ENCODE results near the gene SNAPC1.
"Not testable (repeated sequence)": the region's sequence is repeated elsewhere in the genome, so short reads cannot be mapped to it uniquely, and the experiment has no call there.

The SNAPC1 gene

GRCh38 chr14:61753631-61754030, 8.6 kb upstream of the SNAPC1 start:
- H2BK12ac ChIP-seq (ENCODE audit: low read length in 2 of 2), result no peak overlapping the region

GRCh38 chr14:61754627-61755381, 7.4 kb upstream of the SNAPC1 start:
- peaks cover 8 to 10% of the 10 kb centered on the region in 2 experiments for H3K36me3 ChIP-seq (ENCODE audit: control insufficient read depth in 1 of 2, insufficient read depth in 2 of 2, low read depth in 1 of 2, low read length in 2 of 2)
- no peak overlapping the region for H2AFZ ChIP-seq (ENCODE audit: low read depth, low read length)
- 54% methylated on average over 4 of the region's 5 CpGs for WGBS
- no peak overlapping the region for H4K91ac ChIP-seq (ENCODE audit: low read length)
- peaks cover 3% of the 10 kb centered on the region for H3K79me1 ChIP-seq (replicated peaks; ENCODE audit: low read length, poor library complexity, severe bottlenecking)
- H3K9ac ChIP-seq (ENCODE audit: low read length), result no peak overlapping the region
- no peak overlapping the region for H2AK5ac ChIP-seq (ENCODE audit: low read length, severe bottlenecking)
- H3K9me3 ChIP-seq (ENCODE audit: control insufficient read depth, low read length), result no peaks in the 10 kb centered on the region
- H3K4me3 ChIP-seq (ENCODE audit: insufficient read depth in 1 of 2, low read depth in 1 of 2, low read length in 2 of 2), result no peak overlapping the region
- DNase-seq, result peak; percentile 39
- no peak overlapping the region for H2BK12ac ChIP-seq (ENCODE audit: low read length in 2 of 2)
- no peak overlapping the region for H2BK5ac ChIP-seq (ENCODE audit: low read depth, low read length, poor library complexity, severe bottlenecking)
- H3K14ac ChIP-seq (ENCODE audit: low read length in 2 of 2), result no peak overlapping the region
- H3K4ac ChIP-seq (ENCODE audit: low read depth in 1 of 2, low read length in 2 of 2), result peak overlapping the region in 1 of 2 experiments; percentile 71
- H2BK120ac ChIP-seq (ENCODE audit: low read depth, low read length), result no peak overlapping the region
- peak overlapping the region in 1 of 2 experiments; percentile 73 for H3K18ac ChIP-seq (ENCODE audit: low read depth in 1 of 2, low read length in 2 of 2)
- H3K4me2 ChIP-seq (ENCODE audit: low read length, poor library complexity, severe bottlenecking), result no peak overlapping the region
- no peaks in the 10 kb centered on the region for H3K27me3 ChIP-seq (ENCODE audit: control insufficient read depth in 1 of 2, insufficient read depth in 1 of 2, low read length in 2 of 2)
- peaks cover 11% of the 10 kb centered on the region for H3K4me1 ChIP-seq (ENCODE audit: control insufficient read depth, insufficient read depth, low read depth, low read length)
- no peak overlapping the region for H3K23ac ChIP-seq (ENCODE audit: low read length in 2 of 2)
- H4K8ac ChIP-seq (ENCODE audit: low read length), result no peak overlapping the region
- peak overlapping the region; percentile 94 for H3K27ac ChIP-seq (ENCODE audit: low read length, poor library complexity, severe bottlenecking)
- H2BK15ac ChIP-seq (ENCODE audit: low read depth, poor library complexity, severe bottlenecking), result no peak overlapping the region

More at GRCh38 chr14:61753631-61754030, 8.6 kb upstream of the SNAPC1 start:
- Histone ChIP-seq H3K4me3 (ENCODE audit: insufficient read depth in 1 of 2, low read depth in 1 of 2, low read length in 2 of 2) (no peak overlapping the region), H3K27me3 (ENCODE audit: control insufficient read depth in 1 of 2, insufficient read depth in 1 of 2, low read length in 2 of 2) (no peaks in the 10 kb centered on the region), H2AFZ (ENCODE audit: low read depth, low read length) (no peak overlapping the region), H3K4me2 (ENCODE audit: low read length, poor library complexity, severe bottlenecking) (no peak overlapping the region), H3K27ac (ENCODE audit: low read length, poor library complexity, severe bottlenecking) (peak overlapping the region; percentile 94), H3K14ac (ENCODE audit: low read length in 2 of 2) (no peak overlapping the region), H2BK5ac (ENCODE audit: low read depth, low read length, poor library complexity, severe bottlenecking) (no peak overlapping the region), H3K4ac (ENCODE audit: low read depth in 1 of 2, low read length in 2 of 2) (no peak overlapping the region), H3K23ac (ENCODE audit: low read length in 2 of 2) (no peak overlapping the region), H2AK5ac (ENCODE audit: low read length, severe bottlenecking) (peak overlapping the region; percentile 43), H2BK15ac (ENCODE audit: low read depth, poor library complexity, severe bottlenecking) (no peak overlapping the region), H2BK120ac (ENCODE audit: low read depth, low read length) (no peak overlapping the region), H3K18ac (ENCODE audit: low read depth in 1 of 2, low read length in 2 of 2) (peak overlapping the region in 1 of 2 experiments; percentile 37), H3K9ac (ENCODE audit: low read length) (no peak overlapping the region), H3K9me3 (ENCODE audit: control insufficient read depth, low read length) (no peaks in the 10 kb centered on the region), H4K91ac (ENCODE audit: low read length) (no peak overlapping the region), H3K4me1 (ENCODE audit: control insufficient read depth, insufficient read depth, low read depth, low read length) (peaks cover 11% of the 10 kb centered on the region), H3K36me3 (ENCODE audit: control insufficient read depth in 1 of 2, insufficient read depth in 2 of 2, low read depth in 1 of 2, low read length in 2 of 2) (peaks cover 12 to 20% of the 10 kb centered on the region in 2 experiments), H4K8ac (ENCODE audit: low read length) (no peak overlapping the region), H3K79me1 (replicated peaks; ENCODE audit: low read length, poor library complexity, severe bottlenecking) (peaks cover 4% of the 10 kb centered on the region)
- peak; percentile 50 for DNase-seq

GRCh38 chr14:61755382-61755742, 6.9 kb upstream of the SNAPC1 start:
- not testable (repeated sequence) for H3K23ac ChIP-seq (ENCODE audit: low read length in 2 of 2); H3K27me3 ChIP-seq (ENCODE audit: control insufficient read depth in 1 of 2, insufficient read depth in 1 of 2, low read length in 2 of 2); H2BK15ac ChIP-seq (ENCODE audit: low read depth, poor library complexity, severe bottlenecking); H2BK120ac ChIP-seq (ENCODE audit: low read depth, low read length); H4K8ac ChIP-seq (ENCODE audit: low read length); H3K4me2 ChIP-seq (ENCODE audit: low read length, poor library complexity, severe bottlenecking); H3K18ac ChIP-seq (ENCODE audit: low read depth in 1 of 2, low read length in 2 of 2); H3K14ac ChIP-seq (ENCODE audit: low read length in 2 of 2); H2BK5ac ChIP-seq (ENCODE audit: low read depth, low read length, poor library complexity, severe bottlenecking); H2BK12ac ChIP-seq (ENCODE audit: low read length in 2 of 2); H3K79me1 ChIP-seq (replicated peaks; ENCODE audit: low read length, poor library complexity, severe bottlenecking); H2AK5ac ChIP-seq (ENCODE audit: low read length, severe bottlenecking); H3K4ac ChIP-seq (ENCODE audit: low read depth in 1 of 2, low read length in 2 of 2); H3K36me3 ChIP-seq (ENCODE audit: control insufficient read depth in 1 of 2, insufficient read depth in 2 of 2, low read depth in 1 of 2, low read length in 2 of 2); H3K9me3 ChIP-seq (ENCODE audit: control insufficient read depth, low read length); H3K9ac ChIP-seq (ENCODE audit: low read length); H3K4me3 ChIP-seq (ENCODE audit: insufficient read depth in 1 of 2, low read depth in 1 of 2, low read length in 2 of 2); DNase-seq; H4K91ac ChIP-seq (ENCODE audit: low read length); H2AFZ ChIP-seq (ENCODE audit: low read depth, low read length)
- H3K27ac ChIP-seq (ENCODE audit: low read length, poor library complexity, severe bottlenecking), result peak overlapping the region; percentile 66
- H3K4me1 ChIP-seq (ENCODE audit: control insufficient read depth, insufficient read depth, low read depth, low read length), result peaks cover 11% of the 10 kb centered on the region

- 87% methylated on average over 2 of the region's 2 CpGs for WGBS
- Histone ChIP-seq H3K18ac (ENCODE audit: low read depth in 1 of 2, low read length in 2 of 2) (no peak overlapping the region), H3K4me2 (ENCODE audit: low read length, poor library complexity, severe bottlenecking) (no peak overlapping the region), H3K79me1 (replicated peaks; ENCODE audit: low read length, poor library complexity, severe bottlenecking) (peaks cover under 1% of the 10 kb centered on the region), H3K9me3 (ENCODE audit: control insufficient read depth, low read length) (no peaks in the 10 kb centered on the region), H3K27ac (ENCODE audit: low read length, poor library complexity, severe bottlenecking) (peak overlapping the region; percentile 66), H3K9ac (ENCODE audit: low read length) (no peak overlapping the region), H4K8ac (ENCODE audit: low read length) (no peak overlapping the region), H3K23ac (ENCODE audit: low read length in 2 of 2) (no peak overlapping the region), H3K4me1 (ENCODE audit: control insufficient read depth, insufficient read depth, low read depth, low read length) (peaks cover 7% of the 10 kb centered on the region), H3K36me3 (ENCODE audit: control insufficient read depth in 1 of 2, insufficient read depth in 2 of 2, low read depth in 1 of 2, low read length in 2 of 2) (peaks cover 0 to 5% of the 10 kb centered on the region in 2 experiments), H2BK5ac (ENCODE audit: low read depth, low read length, poor library complexity, severe bottlenecking) (peak overlapping the region; percentile 66), H2BK12ac (ENCODE audit: low read length in 2 of 2) (no peak overlapping the region), H3K27me3 (ENCODE audit: control insufficient read depth in 1 of 2, insufficient read depth in 1 of 2, low read length in 2 of 2) (no peaks in the 10 kb centered on the region), H2AK5ac (ENCODE audit: low read length, severe bottlenecking) (peak overlapping the region; percentile 80), H2AFZ (ENCODE audit: low read depth, low read length) (no peak overlapping the region), H4K91ac (ENCODE audit: low read length) (no peak overlapping the region), H2BK15ac (ENCODE audit: low read depth, poor library complexity, severe bottlenecking) (no peak overlapping the region), H3K14ac (ENCODE audit: low read length in 2 of 2) (no peak overlapping the region), H3K4ac (ENCODE audit: low read depth in 1 of 2, low read length in 2 of 2) (no peak overlapping the region), H2BK120ac (ENCODE audit: low read depth, low read length) (no peak overlapping the region), H3K4me3 (ENCODE audit: insufficient read depth in 1 of 2, low read depth in 1 of 2, low read length in 2 of 2) (no peak overlapping the region)
- DNase-seq, result no peak
Measured at GRCh38 chr14:61756135-61756534, 6.1 kb upstream of the SNAPC1 start.
